Measurements from ENCODE around the gene SLC2A8.

Gene SLC2A8

DNA sequence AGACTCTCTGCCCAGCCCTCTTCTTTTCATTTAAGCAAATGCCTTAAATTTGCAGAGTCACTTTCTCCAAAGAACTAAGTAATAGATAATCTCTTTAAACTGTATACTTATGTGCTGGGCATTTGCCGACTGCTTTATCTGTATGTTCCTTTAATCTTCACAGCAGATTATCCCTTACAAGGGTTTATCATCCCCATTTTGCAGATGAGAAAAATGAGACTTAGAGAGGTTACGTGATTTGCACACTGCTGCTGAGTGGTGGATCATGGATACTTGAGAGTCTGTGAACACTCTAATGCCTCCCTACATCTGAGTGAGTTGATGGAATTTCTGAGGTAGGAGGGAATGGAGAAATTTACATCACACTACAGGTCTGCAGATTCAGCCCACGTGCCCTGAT, 31.4 kb downstream of the SLC2A8 start:
- Histone ChIP-seq H3K4me3 (ENCODE audit: insufficient read depth, low read depth, low read length) (no peak overlapping the region), H3K9me3 (ENCODE audit: control insufficient read depth, low read length) (no peaks in the 10 kb centered on the region), H3K36me3 (ENCODE audit: control insufficient read depth, insufficient read depth, low read length) (peaks cover 14% of the 10 kb centered on the region), H3K27ac (ENCODE audit: insufficient read depth, low read depth, low read length, poor library complexity, severe bottlenecking) (no peak overlapping the region), H3K4me1 (ENCODE audit: control insufficient read depth, insufficient read depth, low read length) (no peaks in the 10 kb centered on the region), H3K27me3 (ENCODE audit: control insufficient read depth, insufficient read depth, low read length, poor library complexity, severe bottlenecking) (no peaks in the 10 kb centered on the region)
- WGBS, 2 experiments, result 93 to 97% methylated on average over 3 of the region's 3 CpGs

- peaks cover 27% of the 10 kb centered on the region for H3K36me3 ChIP-seq (ENCODE audit: control insufficient read depth, insufficient read depth, low read length)
- H3K27ac ChIP-seq (ENCODE audit: insufficient read depth, low read depth, low read length, poor library complexity, severe bottlenecking), result no peak overlapping the region
- no peaks in the 10 kb centered on the region for H3K9me3 ChIP-seq (ENCODE audit: control insufficient read depth, low read length)
- no peak overlapping the region for H3K4me3 ChIP-seq (ENCODE audit: insufficient read depth, low read depth, low read length)
- WGBS, 2 experiments, result 97 to 98% methylated on average over 8 of the region's 8 CpGs
- no peaks in the 10 kb centered on the region for H3K4me1 ChIP-seq (ENCODE audit: control insufficient read depth, insufficient read depth, low read length)
- no peaks in the 10 kb centered on the region for H3K27me3 ChIP-seq (ENCODE audit: control insufficient read depth, insufficient read depth, low read length, poor library complexity, severe bottlenecking)
These were observed 33.4 kb downstream of the SLC2A8 start for GRCh38 chr9:127430415-127430814.

- Histone ChIP-seq H3K4me3 (ENCODE audit: insufficient read depth, low read depth, low read length) (no peak overlapping the region), H3K36me3 (ENCODE audit: control insufficient read depth, insufficient read depth, low read length) (peaks cover 40% of the 10 kb centered on the region), H3K27ac (ENCODE audit: insufficient read depth, low read depth, low read length, poor library complexity, severe bottlenecking) (no peak overlapping the region), H3K27me3 (ENCODE audit: control insufficient read depth, insufficient read depth, low read length, poor library complexity, severe bottlenecking) (no peaks in the 10 kb centered on the region), H3K9me3 (ENCODE audit: control insufficient read depth, low read length) (no peaks in the 10 kb centered on the region), H3K4me1 (ENCODE audit: control insufficient read depth, insufficient read depth, low read length) (no peaks in the 10 kb centered on the region)
- WGBS, 2 experiments, result 90 to 92% methylated on average over 12 of the region's 12 CpGs
These were observed 40.7 kb downstream of the SLC2A8 start for GRCh38 chr9:127437497-127438264.

DNA sequence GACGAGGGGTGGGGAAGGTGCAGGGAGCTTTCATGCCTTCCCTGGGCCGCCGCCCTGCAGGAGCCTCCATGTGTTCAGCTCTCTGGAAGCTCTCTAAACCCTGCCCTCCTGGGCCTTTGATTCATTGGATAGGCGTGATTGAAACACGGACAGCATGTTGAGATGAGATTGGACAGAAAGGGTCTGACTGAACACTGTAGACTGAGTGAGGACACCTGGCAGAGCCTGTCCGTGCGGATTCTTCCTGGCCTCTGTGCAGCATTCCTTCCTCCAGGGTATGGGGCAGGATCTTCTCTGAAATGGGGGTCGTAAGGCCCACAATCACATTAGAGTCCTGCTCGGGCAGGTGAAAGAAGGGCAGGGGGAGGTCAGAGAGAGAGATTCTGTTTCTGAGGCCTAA, 41.4 kb downstream of the SLC2A8 start:
- WGBS, 2 experiments, result 95% methylated on average over 9 of the region's 9 CpGs
- Histone ChIP-seq H3K36me3 (ENCODE audit: control insufficient read depth, insufficient read depth, low read length) (peaks cover 42% of the 10 kb centered on the region), H3K9me3 (ENCODE audit: control insufficient read depth, low read length) (no peaks in the 10 kb centered on the region), H3K27me3 (ENCODE audit: control insufficient read depth, insufficient read depth, low read length, poor library complexity, severe bottlenecking) (no peaks in the 10 kb centered on the region), H3K4me1 (ENCODE audit: control insufficient read depth, insufficient read depth, low read length) (no peaks in the 10 kb centered on the region), H3K4me3 (ENCODE audit: insufficient read depth, low read depth, low read length) (no peak overlapping the region), H3K27ac (ENCODE audit: insufficient read depth, low read depth, low read length, poor library complexity, severe bottlenecking) (no peak overlapping the region)

GRCh38 chr9:127444283-127444920, 47.4 kb downstream of the SLC2A8 start:
- H3K4me3 ChIP-seq (ENCODE audit: insufficient read depth, low read depth, low read length), result no peak overlapping the region
- H3K9me3 ChIP-seq (ENCODE audit: control insufficient read depth, low read length), result no peaks in the 10 kb centered on the region
- peaks cover 47% of the 10 kb centered on the region for H3K36me3 ChIP-seq (ENCODE audit: control insufficient read depth, insufficient read depth, low read length)
- H3K4me1 ChIP-seq (ENCODE audit: control insufficient read depth, insufficient read depth, low read length), result peaks cover 10% of the 10 kb centered on the region
- H3K27me3 ChIP-seq (ENCODE audit: control insufficient read depth, insufficient read depth, low read length, poor library complexity, severe bottlenecking), result no peaks in the 10 kb centered on the region
- H3K27ac ChIP-seq (ENCODE audit: insufficient read depth, low read depth, low read length, poor library complexity, severe bottlenecking), result no peak overlapping the region
- WGBS, 2 experiments, result 92 to 93% methylated on average over 17 of the region's 17 CpGs

DNA sequence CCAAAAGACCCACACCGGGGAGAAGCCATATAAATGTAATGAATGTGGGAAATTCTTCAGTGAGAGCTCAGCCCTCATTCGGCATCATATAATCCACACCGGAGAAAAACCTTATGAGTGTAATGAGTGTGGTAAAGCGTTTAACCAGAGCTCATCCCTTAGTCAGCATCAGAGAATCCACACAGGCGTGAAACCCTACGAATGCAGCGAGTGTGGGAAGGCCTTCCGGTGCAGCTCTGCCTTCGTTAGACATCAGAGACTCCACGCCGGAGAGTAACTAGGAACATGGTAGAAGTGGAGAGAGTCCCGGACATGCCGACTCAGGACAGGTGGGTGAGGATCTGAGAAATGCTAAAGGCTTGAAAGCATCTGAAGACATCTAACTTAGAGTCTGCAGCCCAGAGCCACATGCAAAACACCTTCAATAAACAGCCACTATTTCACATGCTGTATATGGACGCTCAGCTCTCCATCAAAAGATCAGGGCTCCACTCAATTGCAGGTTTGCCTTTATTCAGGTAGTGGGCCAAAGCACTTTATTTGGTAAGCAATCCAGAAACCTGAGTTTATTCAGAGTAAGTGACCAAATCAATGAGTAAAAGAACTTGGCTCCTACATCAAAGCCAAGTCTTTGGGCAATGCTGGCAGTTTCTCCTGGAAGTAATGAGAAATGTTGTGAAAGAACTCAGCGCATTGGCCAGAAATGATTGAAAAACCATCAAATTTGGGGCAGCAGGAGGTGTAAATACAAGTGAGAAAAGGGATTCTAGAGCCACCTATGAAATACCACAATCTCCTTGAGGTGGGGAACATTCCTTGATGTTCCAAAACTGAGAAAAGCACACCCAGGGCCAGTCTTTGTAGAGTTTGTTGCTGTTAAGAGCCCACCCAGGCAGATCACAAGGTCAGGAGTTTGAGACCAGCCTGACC, 48.2 kb downstream of the SLC2A8 start:
- Histone ChIP-seq H3K4me3 (ENCODE audit: insufficient read depth, low read depth, low read length) (no peak overlapping the region), H3K36me3 (ENCODE audit: control insufficient read depth, insufficient read depth, low read length) (peaks cover 55% of the 10 kb centered on the region), H3K27me3 (ENCODE audit: control insufficient read depth, insufficient read depth, low read length, poor library complexity, severe bottlenecking) (no peaks in the 10 kb centered on the region), H3K27ac (ENCODE audit: insufficient read depth, low read depth, low read length, poor library complexity, severe bottlenecking) (no peak overlapping the region), H3K4me1 (ENCODE audit: control insufficient read depth, insufficient read depth, low read length) (peaks cover 15% of the 10 kb centered on the region), H3K9me3 (ENCODE audit: control insufficient read depth, low read length) (no peaks in the 10 kb centered on the region)
- WGBS, 2 experiments, result 97% methylated on average over 14 to 15 of the region's 15 CpGs

DNA sequence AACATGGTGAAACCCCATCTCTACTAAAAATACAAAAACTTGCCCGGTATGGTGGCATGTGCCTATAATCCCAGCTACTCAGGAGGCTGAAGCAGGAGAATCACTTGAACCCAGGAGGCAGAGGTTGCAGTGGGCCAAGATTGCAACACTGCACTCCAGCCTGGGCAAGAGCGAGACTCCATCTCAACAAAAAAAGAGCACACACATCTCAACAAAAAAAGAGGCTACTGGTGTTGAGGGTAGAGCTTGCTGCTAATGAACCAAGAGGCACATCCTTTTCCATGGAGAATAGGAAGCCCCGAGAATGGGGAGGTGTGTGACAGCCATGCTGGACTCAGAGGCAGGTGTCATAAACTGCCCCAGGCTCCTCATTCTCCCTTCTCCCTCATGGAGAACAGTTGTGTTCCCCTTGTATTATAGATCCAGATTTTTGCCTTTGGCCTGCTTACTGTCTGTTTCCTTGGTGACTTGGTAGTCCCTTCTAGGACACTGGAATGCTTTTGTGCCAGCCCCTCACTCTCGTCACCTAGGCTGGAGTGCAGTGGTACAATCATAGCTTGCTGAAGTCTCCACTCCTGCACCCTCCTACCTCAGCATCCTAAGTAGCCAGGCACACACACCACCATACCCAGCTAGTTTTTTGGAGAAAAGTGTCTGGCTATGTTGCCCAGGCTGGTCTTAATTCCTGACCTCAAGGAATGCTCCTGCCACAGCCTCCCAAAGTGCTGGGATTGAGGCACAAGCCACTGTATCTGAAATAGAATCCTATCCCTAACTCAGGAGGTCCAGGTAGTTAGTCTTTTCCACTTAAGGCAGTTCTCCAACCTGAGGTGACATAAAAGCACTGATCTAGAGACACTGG, 49.1 kb downstream of the SLC2A8 start:
- Histone ChIP-seq H3K36me3 (ENCODE audit: control insufficient read depth, insufficient read depth, low read length) (peaks cover 55% of the 10 kb centered on the region), H3K9me3 (ENCODE audit: control insufficient read depth, low read length) (no peaks in the 10 kb centered on the region), H3K4me1 (ENCODE audit: control insufficient read depth, insufficient read depth, low read length) (peaks cover 15% of the 10 kb centered on the region), H3K27ac (ENCODE audit: insufficient read depth, low read depth, low read length, poor library complexity, severe bottlenecking) (no peak overlapping the region), H3K27me3 (ENCODE audit: control insufficient read depth, insufficient read depth, low read length, poor library complexity, severe bottlenecking) (no peaks in the 10 kb centered on the region), H3K4me3 (ENCODE audit: insufficient read depth, low read depth, low read length) (no peak overlapping the region)
- 90 to 91% methylated on average over 4 of the region's 4 CpGs for WGBS, 2 experiments

DNA sequence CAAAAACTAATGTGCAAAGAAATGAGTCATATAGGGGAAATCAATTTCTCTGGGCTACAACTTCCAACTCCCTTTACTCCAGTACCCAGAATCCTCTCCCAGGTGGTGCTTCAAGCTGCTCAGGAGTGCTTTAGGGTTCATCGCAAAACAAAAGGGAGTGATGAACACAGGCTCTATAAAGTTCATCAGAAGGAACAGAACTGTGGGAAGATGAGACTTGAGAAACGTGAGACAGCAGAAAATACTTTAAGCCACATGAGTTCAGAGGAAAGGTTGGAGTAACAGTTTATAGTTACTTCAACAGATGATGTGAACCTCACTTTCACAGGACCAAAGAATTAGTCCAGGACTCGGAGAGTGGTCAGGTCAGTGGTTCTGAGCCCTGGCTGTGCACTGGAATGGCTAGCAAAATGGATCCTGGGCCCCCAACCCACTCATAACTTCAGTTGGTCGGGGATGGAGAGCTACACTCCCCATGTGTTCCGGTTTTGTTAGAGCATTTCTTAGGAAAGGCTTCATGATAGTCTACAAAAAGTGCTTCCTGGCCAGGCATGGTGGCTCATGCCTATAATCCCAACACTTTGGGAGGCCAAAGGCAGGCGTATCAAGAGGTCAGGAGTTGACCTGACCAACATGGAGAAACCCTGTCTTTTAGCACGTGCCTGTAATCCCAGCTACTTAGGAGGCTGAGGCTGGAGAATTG, 49.9 kb downstream of the SLC2A8 start:
- Histone ChIP-seq H3K27me3 (ENCODE audit: control insufficient read depth, insufficient read depth, low read length, poor library complexity, severe bottlenecking) (no peaks in the 10 kb centered on the region), H3K27ac (ENCODE audit: insufficient read depth, low read depth, low read length, poor library complexity, severe bottlenecking) (no peak overlapping the region), H3K9me3 (ENCODE audit: control insufficient read depth, low read length) (no peaks in the 10 kb centered on the region), H3K4me3 (ENCODE audit: insufficient read depth, low read depth, low read length) (no peak overlapping the region), H3K4me1 (ENCODE audit: control insufficient read depth, insufficient read depth, low read length) (peaks cover 15% of the 10 kb centered on the region), H3K36me3 (ENCODE audit: control insufficient read depth, insufficient read depth, low read length) (peaks cover 55% of the 10 kb centered on the region)
- 94 to 95% methylated on average over 7 of the region's 7 CpGs for WGBS, 2 experiments

GRCh38 chr9:127447416-127448111, 50.6 kb downstream of the SLC2A8 start:
- peaks cover 51% of the 10 kb centered on the region for H3K36me3 ChIP-seq (ENCODE audit: control insufficient read depth, insufficient read depth, low read length)
- WGBS, 2 experiments, result 90 to 91% methylated on average over 7 of the region's 7 CpGs
- no peaks in the 10 kb centered on the region for H3K9me3 ChIP-seq (ENCODE audit: control insufficient read depth, low read length)
- H3K4me1 ChIP-seq (ENCODE audit: control insufficient read depth, insufficient read depth, low read length), result peaks cover 15% of the 10 kb centered on the region
- H3K4me3 ChIP-seq (ENCODE audit: insufficient read depth, low read depth, low read length), result no peak overlapping the region
- peak overlapping the region; percentile 56 for H3K27ac ChIP-seq (ENCODE audit: insufficient read depth, low read depth, low read length, poor library complexity, severe bottlenecking)
- no peaks in the 10 kb centered on the region for H3K27me3 ChIP-seq (ENCODE audit: control insufficient read depth, insufficient read depth, low read length, poor library complexity, severe bottlenecking)
